IPS-NIHi7 (cell line): ENCODE results near the gene EIF1AD.

Experiments used
- DNase-seq: peaks from one replicate; pipeline ENCODE4 v3.0.0; 2012; ENCODE audit warnings: mixed read lengths; ENCODE audit errors: extremely low spot score

Gene EIF1AD

GRCh38 chr11:66004186-66004585, 2.2 kb upstream of the EIF1AD start:
- DNase-seq = no peak

DNA sequence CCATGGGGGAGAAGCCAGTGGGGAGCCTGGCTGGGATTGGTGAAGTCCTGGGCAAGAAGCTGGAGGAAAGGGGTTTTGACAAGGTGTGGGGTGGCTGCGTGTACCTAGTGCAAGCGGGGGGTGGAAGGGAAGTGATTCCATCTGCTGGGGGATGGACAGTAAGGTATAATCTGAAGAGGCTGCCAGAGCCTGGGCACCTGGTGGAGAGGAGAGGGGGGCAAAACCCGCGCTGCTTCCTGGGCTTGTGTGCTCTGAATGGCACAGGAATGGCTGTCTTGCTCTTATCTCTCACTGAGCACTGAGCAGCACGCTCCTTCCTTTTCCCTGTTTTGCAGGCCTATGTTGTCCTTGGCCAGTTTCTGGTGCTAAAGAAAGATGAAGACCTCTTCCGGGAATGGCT, 1.3 kb upstream of the EIF1AD start:
- no peak for DNase-seq

- DNase-seq = no peak
Measured at GRCh38 chr11:66002648-66003225, 780 bp upstream of the EIF1AD start.

DNA sequence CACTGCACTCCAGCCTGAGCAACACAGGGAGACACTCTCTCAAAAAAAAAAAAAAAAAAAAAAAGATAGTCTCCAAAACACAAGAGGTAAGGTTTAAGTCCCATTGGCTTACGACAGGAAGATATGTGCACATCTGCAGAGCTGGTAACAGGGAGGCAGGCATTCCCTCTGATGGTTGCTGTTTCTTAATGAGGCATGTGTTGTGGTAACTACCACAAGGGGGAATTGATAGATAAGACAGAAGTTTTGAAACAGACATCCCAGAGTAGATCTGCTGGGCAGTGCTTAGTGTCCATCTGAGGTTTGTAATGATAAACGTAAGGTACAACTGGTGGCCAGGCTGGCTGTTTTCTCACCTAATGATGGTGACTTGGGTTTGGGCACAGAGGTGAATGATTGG, 4.7 kb downstream of the EIF1AD start:
- DNase-seq = no peak

GRCh38 chr11:65992056-65992455, 9.9 kb downstream of the EIF1AD start:
- DNase-seq = no peak

DNA sequence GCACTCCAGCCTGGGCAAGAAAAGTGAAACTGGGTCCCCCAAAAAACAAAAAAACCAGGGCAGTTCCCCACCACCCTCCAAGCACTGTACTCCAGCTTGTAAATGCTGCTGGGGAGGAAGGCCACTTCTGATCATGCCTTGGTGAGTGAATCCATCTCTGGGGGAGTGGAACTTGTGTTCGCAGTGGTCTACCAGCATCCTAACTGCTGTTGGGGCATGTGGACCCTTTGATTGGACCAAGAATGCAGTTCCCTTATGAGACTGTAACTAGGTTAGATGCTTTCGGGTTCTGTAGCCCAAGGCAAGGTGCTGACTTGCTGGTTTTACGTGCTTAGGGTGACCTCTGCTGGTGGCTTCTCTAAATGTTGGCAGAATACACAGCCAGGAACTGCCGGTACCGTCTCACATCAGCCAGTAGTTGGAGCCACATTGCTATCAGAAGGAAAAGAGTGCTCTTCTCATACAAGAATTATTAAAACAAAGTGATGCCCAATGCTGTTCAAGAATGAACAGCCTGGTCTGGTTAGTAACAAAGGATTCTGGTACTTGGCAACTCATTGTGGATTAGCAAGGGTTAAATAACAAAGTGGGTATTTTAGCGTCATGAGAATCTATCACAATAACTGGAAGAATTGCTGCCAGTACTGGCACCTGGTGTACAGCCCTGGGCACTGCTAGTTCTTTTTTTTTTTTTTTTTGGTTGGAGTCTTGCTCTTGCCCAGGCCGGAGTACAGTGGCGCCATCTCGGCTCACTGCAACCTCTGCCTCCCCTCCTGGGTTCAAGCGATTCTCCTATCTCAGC, 13.0 kb downstream of the EIF1AD start:
- peak; percentile 93 for DNase-seq

DNA sequence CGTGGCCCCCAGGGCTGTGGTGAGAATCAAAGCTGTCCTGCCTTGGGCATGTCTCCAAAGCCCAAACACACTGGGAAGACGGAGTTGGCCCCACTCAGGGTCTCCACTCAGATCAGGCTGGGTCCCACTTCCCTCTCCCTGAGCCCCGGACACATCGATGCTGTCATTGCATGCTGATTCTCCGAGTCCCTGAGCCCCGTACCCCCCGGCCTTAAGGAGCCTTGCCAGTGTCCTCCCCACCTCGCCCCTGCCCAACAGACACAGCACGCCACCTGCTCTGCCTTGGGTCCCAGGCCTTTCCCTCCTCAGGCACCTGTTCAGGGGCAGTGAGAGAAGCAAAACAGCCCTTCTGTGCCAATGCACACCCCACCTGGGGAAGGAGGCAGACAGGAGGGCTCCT, 14.6 kb downstream of the EIF1AD start:
- no peak for DNase-seq

DNA sequence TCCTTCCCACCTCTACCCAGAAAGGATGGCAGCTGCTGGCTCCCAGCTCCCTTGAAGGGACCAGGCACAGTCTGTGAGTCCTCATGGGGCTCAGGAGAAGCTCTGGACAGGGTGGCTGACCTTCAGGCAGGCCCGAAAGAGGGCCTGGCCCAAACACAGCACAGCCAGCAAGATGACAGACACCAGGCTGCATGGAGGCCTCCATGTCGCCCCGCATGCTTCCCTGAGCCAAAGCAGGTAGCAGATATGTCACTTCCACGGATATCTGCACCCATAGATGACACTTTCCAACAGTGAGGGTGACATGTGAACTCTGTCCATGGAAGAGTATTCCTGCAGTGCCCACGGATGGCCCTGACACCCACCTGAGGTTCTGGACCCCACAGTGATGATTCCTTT, 18.4 kb downstream of the EIF1AD start:
- DNase-seq = no peak

GRCh38 chr11:65982824-65983588, 19.0 kb downstream of the EIF1AD start:
- DNase-seq = no peak

GRCh38 chr11:65981972-65982823, 19.8 kb downstream of the EIF1AD start:
- DNase-seq = no peak

GRCh38 chr11:65981101-65981740, 20.7 kb downstream of the EIF1AD start:
- DNase-seq = no peak

DNA sequence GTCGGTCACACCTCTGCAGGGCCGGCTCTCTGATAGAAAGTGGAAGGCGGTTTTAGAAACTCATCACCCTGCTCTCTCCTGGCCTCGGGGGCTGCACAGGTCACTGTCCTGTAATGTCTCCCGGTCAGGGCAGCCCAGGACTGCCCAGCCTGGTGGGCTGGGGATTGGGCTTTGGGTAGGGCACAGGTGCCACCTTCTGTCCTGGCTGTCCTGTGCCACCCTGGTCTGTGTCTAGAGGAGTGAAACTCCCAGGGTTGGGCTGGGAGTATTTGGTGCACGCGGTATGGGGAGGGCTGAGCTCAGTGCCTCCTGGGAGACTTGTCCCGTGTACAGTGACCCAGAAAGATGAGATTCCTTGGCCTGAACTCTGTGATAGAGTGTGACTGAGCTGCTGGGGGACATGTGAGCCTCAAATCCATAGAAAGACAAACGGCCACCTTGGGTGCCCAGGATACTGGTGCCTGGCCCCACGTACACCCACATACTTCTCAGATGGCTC, 22.6 kb downstream of the EIF1AD start:
- DNase-seq = no peak

DNA sequence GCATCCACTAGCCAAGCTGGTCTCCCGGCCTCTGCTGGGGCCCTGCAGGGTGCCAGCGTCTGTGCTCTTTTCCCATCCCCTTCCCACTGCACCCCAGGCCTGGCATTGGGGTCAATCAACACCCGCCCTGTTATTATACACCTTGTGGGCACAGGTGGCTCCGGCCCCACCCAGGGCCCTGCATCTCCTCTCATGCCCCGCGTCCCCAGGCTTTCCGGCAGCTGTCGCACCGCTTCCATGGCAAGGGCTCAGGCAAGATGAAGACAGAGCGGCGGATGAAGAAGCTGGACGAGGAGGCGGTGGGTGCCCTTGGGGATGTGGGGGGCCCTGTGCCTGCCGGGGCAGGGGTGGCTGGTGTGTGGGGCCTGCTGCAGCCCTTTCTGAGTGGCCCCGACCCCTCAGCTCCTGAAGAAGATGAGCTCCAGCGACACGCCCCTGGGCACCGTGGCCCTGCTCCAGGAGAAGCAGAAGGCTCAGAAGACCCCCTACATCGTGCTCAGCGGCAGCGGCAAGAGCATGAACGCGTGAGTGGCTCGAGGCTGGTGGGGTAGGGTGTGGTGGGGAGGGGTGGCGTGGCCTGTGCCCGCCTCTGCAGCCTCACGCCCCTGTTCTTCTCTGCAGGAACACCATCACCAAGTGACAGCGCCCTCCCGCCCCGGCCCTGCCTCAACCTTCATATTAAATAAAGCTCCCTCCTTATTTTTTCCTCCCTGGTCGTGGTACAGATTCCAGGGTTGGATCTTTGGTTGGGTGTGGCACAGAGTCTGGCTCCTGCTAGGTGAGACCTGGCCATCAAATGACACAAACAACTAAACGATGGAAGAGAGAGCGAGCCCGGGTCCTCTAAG, 23.3 kb downstream of the EIF1AD start:
- DNase-seq = no peak

DNA sequence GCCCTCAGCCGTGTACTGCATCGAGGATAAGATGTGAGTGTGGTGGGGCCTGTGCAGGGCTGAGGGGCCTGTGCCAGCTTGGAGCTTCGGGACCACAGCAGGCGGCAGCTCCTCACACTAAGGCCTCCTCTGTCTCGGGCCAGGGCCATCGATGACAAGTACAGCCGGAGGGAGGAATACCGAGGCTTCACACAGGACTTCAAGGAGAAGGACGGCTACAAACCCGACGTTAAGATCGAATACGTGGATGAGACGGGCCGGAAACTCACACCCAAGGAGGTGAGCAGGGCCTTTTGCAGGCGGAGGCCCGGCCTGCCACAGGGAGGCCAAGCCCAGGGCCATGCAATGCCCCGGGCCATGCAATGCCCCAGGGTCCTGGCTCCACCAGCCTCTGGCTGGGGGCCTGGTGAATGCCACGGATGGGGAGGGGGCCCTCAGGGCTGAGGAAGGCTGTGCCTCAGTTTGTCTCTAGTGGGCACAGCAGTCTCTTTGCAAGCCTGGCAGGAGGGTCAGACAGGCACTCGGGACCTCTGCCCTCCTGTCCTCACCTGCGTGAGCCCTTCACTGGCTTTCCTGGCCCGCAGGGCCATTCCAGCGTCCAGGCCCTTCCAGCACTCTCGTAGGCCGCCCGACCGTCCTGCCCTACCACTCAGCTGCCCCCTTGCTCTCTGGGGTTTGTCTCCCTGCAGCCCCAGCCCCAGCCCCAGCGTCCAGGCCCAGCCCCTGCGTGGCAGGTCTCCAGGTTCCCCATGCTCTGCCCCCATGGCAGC, 24.2 kb downstream of the EIF1AD start:
- DNase-seq = no peak

DNA sequence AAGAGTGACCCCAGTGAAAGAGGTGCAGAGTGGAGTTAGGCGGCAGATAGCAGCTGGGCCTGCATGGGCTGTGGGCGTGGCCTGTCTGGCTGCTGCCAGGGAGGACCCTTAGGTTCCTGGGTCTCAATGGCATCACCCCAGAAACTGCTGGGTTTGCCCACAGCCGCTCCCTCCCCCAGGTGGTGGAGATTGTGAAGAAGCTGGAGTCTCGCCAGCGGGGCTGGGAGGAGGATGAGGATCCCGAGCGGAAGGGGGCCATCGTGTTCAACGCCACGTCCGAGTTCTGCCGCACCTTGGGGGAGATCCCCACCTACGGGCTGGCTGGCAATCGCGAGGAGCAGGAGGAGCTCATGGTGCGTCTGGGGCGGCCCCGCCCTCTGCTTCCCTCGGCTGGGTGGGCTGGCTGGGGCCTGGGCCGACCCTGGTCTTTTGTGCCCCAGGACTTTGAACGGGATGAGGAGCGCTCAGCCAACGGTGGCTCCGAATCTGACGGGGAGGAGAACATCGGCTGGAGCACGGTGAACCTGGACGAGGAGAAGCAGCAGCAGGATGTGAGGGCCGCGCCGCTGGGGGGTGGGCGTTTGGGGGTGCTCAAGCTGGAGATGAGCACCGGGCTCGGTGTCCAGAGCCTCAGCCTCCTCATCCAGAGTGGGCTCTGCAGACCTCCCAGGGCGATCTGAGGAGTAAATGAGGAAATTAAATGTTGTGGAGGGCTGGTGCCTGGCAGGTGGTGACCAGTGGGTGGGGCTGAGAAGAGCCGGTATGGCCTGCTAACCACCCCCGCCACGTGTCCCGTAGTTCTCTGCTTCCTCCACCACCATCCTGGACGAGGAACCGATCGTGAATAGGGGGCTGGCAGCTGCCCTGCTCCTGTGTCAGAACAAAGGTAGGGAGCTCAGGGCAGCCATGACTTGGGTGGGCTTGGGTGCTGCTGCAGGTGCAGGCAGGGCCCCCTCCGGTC, 25.5 kb downstream of the EIF1AD start:
- DNase-seq = no peak

- no peak for DNase-seq
Measured at GRCh38 chr11:65975771-65976170, 26.2 kb downstream of the EIF1AD start.

DNA sequence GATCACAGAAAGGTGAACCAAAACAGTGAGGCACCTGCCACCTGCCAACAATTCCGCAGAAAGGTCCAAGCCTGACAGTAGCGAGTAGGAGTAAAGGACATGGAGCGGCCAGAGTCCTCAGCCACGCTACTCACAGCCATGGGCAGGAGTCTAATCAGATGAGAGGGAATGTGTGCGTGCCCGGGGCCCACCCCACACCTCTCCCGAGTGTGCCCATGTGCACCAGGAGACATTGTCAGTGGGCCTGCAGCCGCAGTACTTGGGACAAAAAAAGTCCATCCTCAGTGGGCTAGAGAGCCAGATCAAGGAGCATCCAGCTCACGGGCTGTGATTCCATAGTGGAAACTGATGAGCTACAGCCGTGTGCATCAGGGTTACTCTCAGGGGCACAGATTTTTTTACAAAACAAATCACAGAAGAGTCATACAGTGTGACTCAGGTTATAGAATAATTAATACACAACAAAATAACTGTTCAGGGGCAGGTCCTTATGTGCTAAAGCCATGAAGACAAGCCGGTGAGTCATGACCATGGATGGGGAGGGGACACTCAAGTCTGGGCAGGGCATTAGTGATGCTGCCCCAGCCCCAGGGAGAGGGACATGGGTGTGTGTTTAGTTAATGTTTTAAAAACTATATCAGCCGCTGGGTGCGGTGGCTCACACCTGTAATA, 28.4 kb downstream of the EIF1AD start:
- no peak for DNase-seq

- no peak for DNase-seq
Measured at GRCh38 chr11:65972116-65972515, 29.8 kb downstream of the EIF1AD start.
